Upper lobe of left lung (tissue), 4 donors: ENCODE measurements around the gene RGS17.

Experiments used
- EP300 ChIP-seq, 4 donors: sonication (generic); formaldehyde crosslinking; IDR thresholded peaks; one replicate each; pipeline ENCODE4 v1.5.1; 2017; ENCODE audit warnings: antibody characterized with exemption in 4 of 4, control low read depth in 2 of 4
- POLR2A ChIP-seq, 4 donors: fragments of 450-650 bp; IDR thresholded peaks; one replicate each; pipeline ENCODE4 v1.5.1; 2016 to 2017; ENCODE audit warnings: antibody characterized with exemption in 4 of 4, mild to moderate bottlenecking in 2 of 4
- POLR2AphosphoS5 ChIP-seq, 2 donors: sonication (generic); formaldehyde crosslinking; IDR thresholded peaks; one replicate each; pipeline ENCODE4 v1.5.1; 2017; ENCODE audit warnings: antibody characterized with exemption in 2 of 2
- TF ChIP-seq, protein P1 (sequence below), 6 experiments: fragments of 450-650 bp in 4 of 6; fragments of 200-600 bp in 2 of 6; sonication (generic) in 2 of 6; IDR thresholded peaks; one replicate each; pipeline ENCODE4 v1.5.1; 2016 to 2019; ENCODE audit warnings: antibody characterized with exemption in 6 of 6

DNA sequence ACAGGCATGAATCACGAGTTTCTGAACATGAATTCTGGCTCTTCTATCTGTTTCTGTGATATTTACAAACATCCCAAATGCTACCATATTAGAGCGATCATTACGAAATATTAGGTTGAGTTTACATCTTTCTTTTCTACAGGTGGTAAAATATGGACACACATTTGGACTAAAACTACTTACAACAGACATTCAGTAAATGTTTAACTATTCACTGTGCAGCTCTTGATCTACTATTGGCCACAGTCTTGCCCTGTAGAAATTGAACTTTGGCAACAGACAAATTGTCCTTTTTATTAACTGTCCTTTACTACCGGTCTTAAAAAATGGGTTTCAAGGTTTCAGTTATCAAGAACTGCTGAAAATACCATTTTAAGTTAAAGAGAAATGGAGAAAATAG is 102.1 kb downstream of the RGS17 start:
- TF ChIP-seq POLR2A (IDR thresholded peaks at IDR 0.05), result no peak
- TF ChIP-seq, protein P1, sequence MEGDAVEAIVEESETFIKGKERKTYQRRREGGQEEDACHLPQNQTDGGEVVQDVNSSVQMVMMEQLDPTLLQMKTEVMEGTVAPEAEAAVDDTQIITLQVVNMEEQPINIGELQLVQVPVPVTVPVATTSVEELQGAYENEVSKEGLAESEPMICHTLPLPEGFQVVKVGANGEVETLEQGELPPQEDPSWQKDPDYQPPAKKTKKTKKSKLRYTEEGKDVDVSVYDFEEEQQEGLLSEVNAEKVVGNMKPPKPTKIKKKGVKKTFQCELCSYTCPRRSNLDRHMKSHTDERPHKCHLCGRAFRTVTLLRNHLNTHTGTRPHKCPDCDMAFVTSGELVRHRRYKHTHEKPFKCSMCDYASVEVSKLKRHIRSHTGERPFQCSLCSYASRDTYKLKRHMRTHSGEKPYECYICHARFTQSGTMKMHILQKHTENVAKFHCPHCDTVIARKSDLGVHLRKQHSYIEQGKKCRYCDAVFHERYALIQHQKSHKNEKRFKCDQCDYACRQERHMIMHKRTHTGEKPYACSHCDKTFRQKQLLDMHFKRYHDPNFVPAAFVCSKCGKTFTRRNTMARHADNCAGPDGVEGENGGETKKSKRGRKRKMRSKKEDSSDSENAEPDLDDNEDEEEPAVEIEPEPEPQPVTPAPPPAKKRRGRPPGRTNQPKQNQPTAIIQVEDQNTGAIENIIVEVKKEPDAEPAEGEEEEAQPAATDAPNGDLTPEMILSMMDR (IDR thresholded peaks at IDR 0.05), result no peak
- no peak for TF ChIP-seq POLR2AphosphoS5 (IDR thresholded peaks at IDR 0.05)
- no peak for TF ChIP-seq EP300 (IDR thresholded peaks at IDR 0.05)
